B cell (primary cell): ENCODE results near the gene GPHN. TPM values are rescaled to one million over a fixed set of nuclear protein-coding genes. Genes with fewer than 3 reads are reported as not detected.

Experiments
- ATAC-seq: fragments of 200-7000 bp; cut with Tn5 transposase; one replicate; pipeline ENCODE4 v1.10.0; 2021; ENCODE audit warnings: low read depth, mild to moderate bottlenecking, moderate number of reproducible peaks, moderate library complexity
- CTCF ChIA-PET: fragments of 350-600 bp; sonication (Branson Sonifier 250); formaldehyde crosslinking; loops from one replicate; lab custom pipeline; 2021; ENCODE audit warnings: antibody characterized with exemption, inconsistent platforms; lab: Charles Lee
- POLR2A ChIA-PET: fragments of 350-600 bp; sonication (Branson Sonifier 250); formaldehyde crosslinking; loops from one replicate; lab custom pipeline; 2021; ENCODE audit warnings: antibody characterized with exemption; lab: Charles Lee
- DNase-seq: peaks from one replicate; pipeline ENCODE4 v3.0.0; 2013
- H2AFZ ChIP-seq: 2 replicates; pipeline ENCODE4 v1.6.1; 2012; ENCODE audit warnings: mild to moderate bottlenecking, low read depth, low read length; ENCODE audit not compliant: insufficient read depth, poor library complexity, severe bottlenecking
- H3K27ac ChIP-seq, 2 donors: 1 replicate in 1 of 2; 2 replicates in 1 of 2; pipeline ENCODE4 v1.5.1; 2012 to 2013; ENCODE audit warnings: low read length in 2 of 2, mild to moderate bottlenecking in 2 of 2, moderate library complexity in 1 of 2
- H3K27me3 ChIP-seq, 4 experiments: fragments of 200-600 bp in 1 of 4; sonication (generic) in 1 of 4; replicated peaks in 1 of 4; 1 replicate in 2 of 4; 2 replicates in 2 of 4; pipeline versions ENCODE4 v1.6.1 to v1.7.0; 2013 to 2016; ENCODE audit warnings: low read length in 3 of 4, mild to moderate bottlenecking in 2 of 4, mixed read lengths in 1 of 4, moderate library complexity in 1 of 4; ENCODE audit not compliant: insufficient read depth in 4 of 4, control insufficient read depth in 3 of 4; ENCODE audit errors: control extremely low read depth in 1 of 4
- H3K36me3 ChIP-seq, 2 experiments: replicated peaks in 1 of 2; 1 replicate in 1 of 2; 2 replicates in 1 of 2; pipeline versions ENCODE4 v1.6.1 to v1.7.1; 2013; ENCODE audit warnings: low read length in 1 of 2; ENCODE audit not compliant: insufficient read depth in 2 of 2, control insufficient read depth in 1 of 2; ENCODE audit errors: control extremely low read depth in 1 of 2, extremely low read depth in 1 of 2
- H3K4me1 ChIP-seq, 2 donors: fragments of 200-600 bp in 1 of 2; sonication (generic) in 1 of 2; 1 replicate in 1 of 2; 2 replicates in 1 of 2; pipeline versions ENCODE4 v1.5.1 to v1.6.1; 2013 to 2017; ENCODE audit warnings: low read length in 2 of 2; ENCODE audit not compliant: control insufficient read depth in 2 of 2, insufficient read depth in 2 of 2
- H3K4me2 ChIP-seq: replicated peaks from 2 replicates; pipeline ENCODE3; 2012; ENCODE audit warnings: mild to moderate bottlenecking, low read depth, low read length; ENCODE audit not compliant: poor library complexity, severe bottlenecking
- H3K4me3 ChIP-seq, 5 experiments: fragments of 200-600 bp in 1 of 5; sonication (generic) in 1 of 5; 1 replicate in 3 of 5; 2 replicates in 2 of 5; pipeline versions ENCODE4 v1.5.1 to v1.7.0; 2011 to 2016; ENCODE audit warnings: low read length in 4 of 5, mild to moderate bottlenecking in 4 of 5, low read depth in 2 of 5, control low read depth in 1 of 5, moderate library complexity in 1 of 5; ENCODE audit not compliant: insufficient read depth in 1 of 5; ENCODE audit errors: control extremely low read depth in 1 of 5, extremely low read depth in 1 of 5
- H3K79me2 ChIP-seq: fragments of 200-600 bp; sonication (generic); one replicate; pipeline ENCODE4 v1.6.0; 2016; ENCODE audit warnings: low read length; ENCODE audit not compliant: control insufficient read depth, insufficient read depth
- H3K9ac ChIP-seq: fragments of 200-600 bp; sonication (generic); 2 replicates; pipeline ENCODE4 v1.6.1; 2017; ENCODE audit warnings: mild to moderate bottlenecking, low read length, moderate library complexity
- H3K9me3 ChIP-seq, 3 donors: one replicate each; pipeline versions ENCODE4 v1.6.1 to v1.7.1; 2013; ENCODE audit warnings: low read length in 2 of 3; ENCODE audit not compliant: control insufficient read depth in 2 of 3, insufficient read depth in 1 of 3; ENCODE audit errors: control extremely low read depth in 1 of 3
- H4K20me1 ChIP-seq: 2 replicates; pipeline ENCODE4 v1.6.0; 2012; ENCODE audit warnings: mild to moderate bottlenecking, low read length; ENCODE audit not compliant: insufficient read depth, control insufficient read depth, poor library complexity, severe bottlenecking
- H3K27ac Mint-ChIP-seq: one replicate; pipeline ENCODE4 v1.8.0; 2021; ENCODE audit warnings: mixed read lengths
- H3K27me3 Mint-ChIP-seq: one replicate; pipeline ENCODE4 v1.8.0; 2021; ENCODE audit warnings: mixed read lengths
- H3K4me1 Mint-ChIP-seq: one replicate; pipeline ENCODE4 v1.8.0; 2021; ENCODE audit warnings: mixed read lengths
- H3K4me3 Mint-ChIP-seq: one replicate; pipeline ENCODE4 v1.8.0; 2021; ENCODE audit warnings: mixed read lengths
- H3K9me3 Mint-ChIP-seq: one replicate; pipeline ENCODE4 v1.8.0; 2022; ENCODE audit warnings: mixed read lengths; ENCODE audit not compliant: insufficient read depth
- EZH2 ChIP-seq: IDR thresholded peaks from 2 replicates; pipeline ENCODE4 v1.6.1; 2012; ENCODE audit warnings: borderline replicate concordance, low read depth, mild to moderate bottlenecking, moderate library complexity, low read length; ENCODE audit not compliant: insufficient read depth, poor library complexity, severe bottlenecking
- WGBS: methylation state at CpG from one replicate; pipeline ENCODE4 v1.1.5; 2013; ENCODE audit warnings: missing lambda C conversion rate; ENCODE audit not compliant: insufficient coverage; 5-methylcytosine and 5-hydroxymethylcytosine counted together
- intact Hi-C: fragments of 100-400 bp; cut with micrococcal nuclease; formaldehyde crosslinking; loops from one replicate; pipeline ENCODE4 v1.10.0; 2022
- polyA plus RNA-seq: library from polyadenylated mRNA; depleted of rRNA; stranded (reverse); fragments of >200 nt; gene quantifications from 2 replicates; pipeline ENCODE4 v1.2.3, GENCODE V29; 2012
- total RNA-seq, 2 donors: library from RNA; stranded (reverse); fragments of 120-200 nt in 1 of 2; gene quantifications; 1 replicate in 1 of 2; 2 replicates in 1 of 2; pipeline versions ENCODE4 v1.2.3 to v1.2.4, GENCODE V29; 2013 to 2022
- TF ChIP-seq, protein P1 (sequence below): fragments of 200-600 bp; IDR thresholded peaks from one replicate; pipeline ENCODE4 v1.8.0; 2022; ENCODE audit warnings: antibody characterized with exemption, mild to moderate bottlenecking

The GPHN gene
- total and polyA plus RNA-seq, 2 donors (not counting 1 experiment from before 2014, with no cell fraction given): 3.4 to 18.0 TPM

DNA sequence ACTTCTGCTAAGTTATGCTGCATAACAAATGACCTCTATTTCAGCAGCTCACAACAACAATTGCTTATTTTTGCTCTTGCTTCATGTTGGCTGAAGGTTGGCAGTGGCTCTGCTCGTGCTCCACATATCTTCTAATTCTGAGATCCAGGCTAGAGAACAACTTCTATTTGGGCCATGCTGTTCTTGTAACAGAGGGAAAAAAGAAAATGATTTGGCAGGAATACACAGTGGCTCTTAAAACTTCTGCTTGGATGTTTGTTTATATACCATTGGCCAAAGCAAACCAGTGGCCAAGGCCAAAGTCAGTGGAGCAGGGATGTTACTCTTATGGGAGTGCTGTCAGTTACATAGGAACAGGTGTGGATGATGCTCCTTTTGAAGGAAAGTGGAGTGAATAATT, 32.1 kb downstream of the GPHN start:
- no peak for TF ChIP-seq EZH2
- TF ChIP-seq, protein P1, sequence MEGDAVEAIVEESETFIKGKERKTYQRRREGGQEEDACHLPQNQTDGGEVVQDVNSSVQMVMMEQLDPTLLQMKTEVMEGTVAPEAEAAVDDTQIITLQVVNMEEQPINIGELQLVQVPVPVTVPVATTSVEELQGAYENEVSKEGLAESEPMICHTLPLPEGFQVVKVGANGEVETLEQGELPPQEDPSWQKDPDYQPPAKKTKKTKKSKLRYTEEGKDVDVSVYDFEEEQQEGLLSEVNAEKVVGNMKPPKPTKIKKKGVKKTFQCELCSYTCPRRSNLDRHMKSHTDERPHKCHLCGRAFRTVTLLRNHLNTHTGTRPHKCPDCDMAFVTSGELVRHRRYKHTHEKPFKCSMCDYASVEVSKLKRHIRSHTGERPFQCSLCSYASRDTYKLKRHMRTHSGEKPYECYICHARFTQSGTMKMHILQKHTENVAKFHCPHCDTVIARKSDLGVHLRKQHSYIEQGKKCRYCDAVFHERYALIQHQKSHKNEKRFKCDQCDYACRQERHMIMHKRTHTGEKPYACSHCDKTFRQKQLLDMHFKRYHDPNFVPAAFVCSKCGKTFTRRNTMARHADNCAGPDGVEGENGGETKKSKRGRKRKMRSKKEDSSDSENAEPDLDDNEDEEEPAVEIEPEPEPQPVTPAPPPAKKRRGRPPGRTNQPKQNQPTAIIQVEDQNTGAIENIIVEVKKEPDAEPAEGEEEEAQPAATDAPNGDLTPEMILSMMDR: no peak
- Mint-ChIP-seq H3K27ac (no peak overlapping the region), H3K9me3 (no peaks in the 10 kb centered on the region), H3K4me3 (no peak overlapping the region), H3K4me1 (peaks cover 7% of the 10 kb centered on the region), H3K27me3 (no peaks in the 10 kb centered on the region)
- no peak overlapping the region for H3K4me3 ChIP-seq
- ATAC-seq (no peak), DNase-seq (no peak)
- POLR2A ChIA-PET: no interaction called here
- H3K9ac ChIP-seq: no peak overlapping the region
- H2AFZ ChIP-seq: no peak overlapping the region
- intact Hi-C loops: no loop called here
- H3K27ac ChIP-seq: no peak overlapping the region
- no peaks in the 10 kb centered on the region for H4K20me1 ChIP-seq
- no peak overlapping the region for H3K4me2 ChIP-seq
- WGBS: 100% methylated on average over 1 of the region's 1 CpG
- no peaks in the 10 kb centered on the region for H3K4me1 ChIP-seq
- H3K79me2 ChIP-seq: peaks cover 18% of the 10 kb centered on the region
- H3K27me3 ChIP-seq: no peaks in the 10 kb centered on the region
- H3K36me3 ChIP-seq: no peaks in the 10 kb centered on the region
- peaks cover 0 to 3% (median 0%) of the 10 kb centered on the region in 3 donors for H3K9me3 ChIP-seq
- CTCF ChIA-PET: no interaction called here

DNA sequence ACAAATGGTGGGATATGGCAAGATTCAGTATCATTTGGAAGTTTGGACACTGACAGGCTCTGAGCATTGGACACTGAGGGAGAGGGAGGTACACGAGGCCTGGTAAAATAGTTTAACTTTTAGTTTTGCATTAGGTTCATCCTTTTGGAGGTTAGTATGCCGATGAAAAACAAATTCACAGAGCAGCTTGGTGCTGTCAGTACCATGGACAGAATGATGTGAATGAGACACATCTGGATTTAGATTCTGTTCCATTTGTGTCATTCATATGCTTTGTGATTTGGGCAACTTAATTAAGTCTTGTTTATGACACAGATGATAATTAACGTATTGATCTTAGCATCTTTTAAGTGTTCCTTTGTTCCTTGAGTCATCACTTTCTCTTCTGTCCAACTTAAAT, 33.7 kb downstream of the GPHN start:
- Mint-ChIP-seq H3K9me3 (no peaks in the 10 kb centered on the region), H3K4me3 (no peak overlapping the region), H3K27ac (no peak overlapping the region), H3K27me3 (no peaks in the 10 kb centered on the region), H3K4me1 (peaks cover 7% of the 10 kb centered on the region)
- H4K20me1 ChIP-seq: no peaks in the 10 kb centered on the region
- no peak overlapping the region for H2AFZ ChIP-seq
- WGBS: 89% methylated on average over 1 of the region's 3 CpGs
- no peak overlapping the region for H3K9ac ChIP-seq
- H3K4me3 ChIP-seq: no peak overlapping the region
- H3K9me3 ChIP-seq: peaks cover 0 to 8% (median 0%) of the 10 kb centered on the region in 3 donors
- no peaks in the 10 kb centered on the region for H3K36me3 ChIP-seq
- ChIA-PET CTCF (no interaction called here), POLR2A (no interaction called here)
- ATAC-seq (no peak), DNase-seq (no peak)
- no peaks in the 10 kb centered on the region for H3K27me3 ChIP-seq
- peaks cover 18% of the 10 kb centered on the region for H3K79me2 ChIP-seq
- no peaks in the 10 kb centered on the region for H3K4me1 ChIP-seq
- no peak for TF ChIP-seq EZH2
- TF ChIP-seq, protein P1: no peak
- H3K27ac ChIP-seq: no peak overlapping the region
- no peak overlapping the region for H3K4me2 ChIP-seq
- intact Hi-C loops: no loop called here
